Endothelial cell of umbilical vein (primary cell): Measurements from ENCODE around the gene KCNMA1. TPM values are rescaled to one million over a fixed set of nuclear protein-coding genes. Genes with fewer than 3 reads are reported as not detected.

Experiments used
- BruUV-seq: library from RNA; stranded (reverse); fragments of 400-500 nt; replicated peaks from 2 replicates; lab custom pipeline; 2021; lab: Mats Ljungman, UMichigan
- CTCF ChIA-PET: fragments of 300-600, 350-600 bp; sonication (Branson Sonifier 250); formaldehyde crosslinking; loops from one replicate; lab custom pipeline; 2021; ENCODE audit warnings: antibody characterized with exemption, inconsistent platforms; lab: Charles Lee
- POLR2A ChIA-PET: fragments of 300-600, 350-600 bp; sonication (Branson Sonifier 250); formaldehyde crosslinking; loops from one replicate; lab custom pipeline; 2021; ENCODE audit warnings: antibody characterized with exemption, inconsistent platforms; lab: Charles Lee
- DNase-seq: peaks from one replicate; pipeline ENCODE4 v3.0.0-alpha.2; 2011; ENCODE audit warnings: low read depth, low spot score
- FAIRE-seq: peaks from 2 replicates; lab custom pipeline; 2011; peaks lifted over from hg19 to GRCh38; lab: Jason Lieb, UNC
- H2AFZ ChIP-seq: 2 replicates; pipeline ENCODE4 v1.6.0; 2012; ENCODE audit warnings: low read depth, low read length, control low read depth, inconsistent platforms
- H3K27ac ChIP-seq: 2 replicates; pipeline ENCODE4 v1.5.1; 2011; ENCODE audit warnings: low read depth, mild to moderate bottlenecking, control low read depth, low read length, moderate library complexity; ENCODE audit not compliant: insufficient read depth
- H3K27me3 ChIP-seq, 2 experiments: 2 replicates each; pipeline versions ENCODE4 v1.6.0 to v1.6.1; 2011; ENCODE audit warnings: low read length in 2 of 2, mixed read lengths in 1 of 2; ENCODE audit not compliant: control insufficient read depth in 2 of 2, insufficient read depth in 2 of 2
- H3K36me3 ChIP-seq, 2 experiments: 2 replicates in 1 of 2; 3 replicates in 1 of 2; pipeline ENCODE4 v1.5.1; 2011; ENCODE audit warnings: low read length in 2 of 2, mild to moderate bottlenecking in 1 of 2, moderate library complexity in 1 of 2; ENCODE audit not compliant: control insufficient read depth in 2 of 2, insufficient read depth in 2 of 2; ENCODE audit errors: extremely low read depth in 1 of 2
- H3K4me1 ChIP-seq: 3 replicates; pipeline ENCODE4 v1.5.1; 2011; ENCODE audit warnings: mild to moderate bottlenecking, low read length; ENCODE audit not compliant: control insufficient read depth, insufficient read depth; ENCODE audit errors: extremely low read depth
- H3K4me2 ChIP-seq: 2 replicates; pipeline ENCODE4 v1.6.1; 2011; ENCODE audit warnings: low read length, control low read depth, mixed read lengths; ENCODE audit not compliant: insufficient read depth
- H3K4me3 ChIP-seq, 3 experiments: fragments of 200-600 bp in 1 of 3; sonication (generic), shearing (Covaris generic) in 1 of 3; replicated peaks in 1 of 3; 2 replicates each; pipeline ENCODE4 v1.5.1; 2011 to 2016; ENCODE audit warnings: control low read depth in 3 of 3, low read length in 3 of 3, mild to moderate bottlenecking in 2 of 3, inconsistent platforms in 1 of 3, low read depth in 1 of 3, moderate library complexity in 1 of 3; ENCODE audit not compliant: insufficient read depth in 1 of 3
- H3K79me2 ChIP-seq: 2 replicates; pipeline ENCODE4 v1.6.0; 2012; ENCODE audit warnings: low read length, inconsistent platforms; ENCODE audit not compliant: control insufficient read depth, insufficient read depth
- H3K9ac ChIP-seq: replicated peaks from 2 replicates; pipeline ENCODE3; 2011; ENCODE audit warnings: low read length, control low read depth; ENCODE audit not compliant: insufficient read depth; ENCODE audit errors: extremely low read depth
- H3K9me1 ChIP-seq: replicated peaks from 3 replicates; pipeline ENCODE4 v1.6.0; 2011; ENCODE audit warnings: mild to moderate bottlenecking, low read length; ENCODE audit not compliant: control insufficient read depth, insufficient read depth; ENCODE audit errors: extremely low read depth
- H3K9me3 ChIP-seq: replicated peaks from 2 replicates; pipeline ENCODE4 v1.5.1; 2012; ENCODE audit warnings: low read length, inconsistent platforms; ENCODE audit not compliant: control insufficient read depth, insufficient read depth
- H4K20me1 ChIP-seq: replicated peaks from 2 replicates; pipeline ENCODE3; 2011; ENCODE audit warnings: mild to moderate bottlenecking, low read length; ENCODE audit not compliant: control insufficient read depth, insufficient read depth; ENCODE audit errors: extremely low read depth
- CTCF ChIP-seq, 2 donors: IDR thresholded peaks; 1 replicate in 1 of 2; 2 replicates in 1 of 2; pipeline ENCODE4 v1.5.1; 2011; ENCODE audit warnings: low read length in 2 of 2, mild to moderate bottlenecking in 2 of 2, moderate library complexity in 2 of 2, control low read depth in 1 of 2, inconsistent platforms in 1 of 2, low read depth in 1 of 2; ENCODE audit not compliant: insufficient read depth in 1 of 2; ENCODE audit errors: extremely low read depth in 1 of 2
- EZH2 ChIP-seq: IDR thresholded peaks from 2 replicates; pipeline ENCODE4 v1.6.1; 2012; ENCODE audit warnings: borderline replicate concordance, low read depth, mild to moderate bottlenecking, moderate library complexity, low read length, inconsistent platforms; ENCODE audit not compliant: severe bottlenecking
- FOS ChIP-seq: IDR thresholded peaks from 2 replicates; pipeline ENCODE4 v1.6.1; 2011; ENCODE audit warnings: mild to moderate bottlenecking, low read length, moderate library complexity, borderline replicate concordance; ENCODE audit not compliant: insufficient read depth
- GATA2 ChIP-seq: IDR thresholded peaks from 2 replicates; pipeline ENCODE4 v1.7.0; 2011; ENCODE audit warnings: low read depth, mild to moderate bottlenecking, moderate library complexity, mixed read lengths, low read length; ENCODE audit not compliant: insufficient read length, insufficient read depth
- JUN ChIP-seq: IDR thresholded peaks from 2 replicates; pipeline ENCODE4 v1.6.1; 2011; ENCODE audit warnings: borderline replicate concordance, low read depth; ENCODE audit not compliant: insufficient read length, insufficient read depth
- MAX ChIP-seq: IDR thresholded peaks from 2 replicates; pipeline ENCODE4 v1.6.1; 2011; ENCODE audit not compliant: insufficient read depth, insufficient read length
- MYC ChIP-seq: IDR thresholded peaks from one replicate; pipeline ENCODE4 v1.6.1; 2011; ENCODE audit warnings: mild to moderate bottlenecking, low read depth, low read length
- POLR2A ChIP-seq: IDR thresholded peaks from 2 replicates; pipeline ENCODE4 v1.6.1; 2012; ENCODE audit warnings: low read depth, mild to moderate bottlenecking, control low read depth, low read length
- POLR2AphosphoS5 ChIP-seq: IDR thresholded peaks from 2 replicates; pipeline ENCODE4 v1.6.1; 2012; ENCODE audit warnings: low read depth, mild to moderate bottlenecking, control low read depth, low read length, moderate library complexity; ENCODE audit not compliant: insufficient read depth
- dilution Hi-C: fragments of 300-500 bp; cut with MboI; formaldehyde crosslinking; loops from one replicate; pipeline ENCODE4 v1.15.0; 2019; ENCODE audit warnings: low sequenced_read_pairs; ENCODE audit not compliant: extremely low pct_ligation_motif_present
- intact Hi-C: fragments of 100-400 bp; cut with micrococcal nuclease; formaldehyde crosslinking; loops from one replicate; pipeline ENCODE4 v1.10.0; 2022
- polyA plus RNA-seq, 4 experiments: library from polyadenylated mRNA; depleted of rRNA in 3 of 4; stranded (reverse) in 3 of 4; unstranded in 1 of 4; fragments of >200 nt; gene quantifications; 2 replicates each; pipeline versions ENCODE4 v1.2.1 to v1.2.3, GENCODE V29; 2011 to 2012; ENCODE audit warnings: missing spikeins in 1 of 4
- total RNA-seq: library from RNA; stranded (reverse); gene quantifications from 2 replicates; pipeline ENCODE4 v1.2.3, GENCODE V29; 2021

KCNMA1 gene
- total and polyA plus RNA-seq, 2 donors (not counting 3 experiments of a cell fraction or from before 2014, with no cell fraction given): 0.10 to 0.82 TPM

GRCh38 chr10:77012812-77013500 lies 624.7 kb downstream of the KCNMA1 start:
- POLR2A ChIA-PET: no interaction called here
- Histone ChIP-seq H3K4me1 (no peaks in the 10 kb centered on the region), H2AFZ (no peak overlapping the region), H3K4me2 (no peak overlapping the region), H3K36me3 (no peaks in the 10 kb centered on the region), H3K9me1 (no peaks in the 10 kb centered on the region), H3K4me3 (no peak overlapping the region), H3K9ac (no peak overlapping the region), H3K27me3 (no peaks in the 10 kb centered on the region), H3K9me3 (no peaks in the 10 kb centered on the region), H4K20me1 (no peaks in the 10 kb centered on the region), H3K27ac (no peak overlapping the region), H3K79me2 (no peaks in the 10 kb centered on the region)
- intact Hi-C loops: no loop called here
- BruUV-seq: no TSS peak
- FAIRE-seq (no peak), DNase-seq (no peak)
- dilution Hi-C loops: no loop called here
- TF ChIP-seq GATA2 (no peak), EZH2 (no peak), POLR2A (no peak), CTCF (IDR thresholded peaks at IDR 0.05; ENCODE audit: extremely low read depth in 1 of 2, insufficient read depth in 1 of 2, low read depth in 1 of 2, low read length in 2 of 2) (no peak), POLR2AphosphoS5 (no peak), JUN (no peak), MAX (no peak), FOS (no peak), MYC (no peak)
- CTCF ChIA-PET: interaction anchor here (0.7 to 2.0 kb wide), 3 partner anchors 8 to 27 kb away, joined by 3 to 18 read pairs (median 4); no protein-coding TSS in a partner anchor
